GM23338 (cell line): ENCODE results near the gene COL15A1.

Source experiments
- CREB1 ChIP-seq: fragments of 250-450 bp; sonication (Bioruptor Pico); IDR thresholded peaks from 2 replicates; pipeline ENCODE4 v1.5.0; 2020; ENCODE audit warnings: low read depth, mild to moderate bottlenecking, moderate library complexity
- CTCF ChIP-seq, 2 experiments: fragments of 200-600 bp in 1 of 2; sonication (generic) in 1 of 2; conservative IDR thresholded peaks; 2 replicates each; pipeline versions ENCODE4 v1.5.1 to v1.6.1; 2016 to 2017; ENCODE audit warnings: antibody characterized with exemption in 2 of 2, low read depth in 2 of 2, mild to moderate bottlenecking in 2 of 2, moderate library complexity in 1 of 2
- ETS1 ChIP-seq: IDR thresholded peaks from 2 replicates; pipeline ENCODE4 v1.6.1; 2016; ENCODE audit warnings: antibody characterized with exemption
- EZH2 ChIP-seq: fragments of 200-600 bp; sonication (generic); IDR thresholded peaks from one replicate; pipeline ENCODE4 v1.8.0; 2017; ENCODE audit warnings: antibody characterized with exemption, mild to moderate bottlenecking, low read depth; ENCODE audit not compliant: unreplicated experiment
- EZH2phosphoT487 ChIP-seq: fragments of 200-600 bp; sonication (generic); IDR thresholded peaks from one replicate; pipeline ENCODE4 v1.8.1; 2018; ENCODE audit warnings: antibody characterized with exemption; ENCODE audit not compliant: unreplicated experiment
- JUNB ChIP-seq: IDR thresholded peaks from one replicate; pipeline ENCODE4 v1.6.1; 2016; ENCODE audit warnings: antibody characterized with exemption; ENCODE audit not compliant: unreplicated experiment
- POLR2AphosphoS5 ChIP-seq: IDR thresholded peaks from 2 replicates; pipeline ENCODE4 v1.6.1; 2016; ENCODE audit warnings: antibody characterized with exemption, low read depth
- REST ChIP-seq: IDR thresholded peaks from one replicate; pipeline ENCODE4 v1.6.1; 2018; ENCODE audit warnings: antibody characterized with exemption; ENCODE audit not compliant: unreplicated experiment

- TF ChIP-seq CTCF (conservative IDR thresholded peaks at IDR 0.05; ENCODE audit: low read depth in 2 of 2) = no peak
- TF ChIP-seq ETS1 = no peak
- no peak for TF ChIP-seq EZH2
- TF ChIP-seq POLR2AphosphoS5 = no peak
- no peak for TF ChIP-seq EZH2phosphoT487
- TF ChIP-seq REST = no peak
- TF ChIP-seq CREB1 (CRISPR knock-in tag) = no peak
- no peak for TF ChIP-seq JUNB
Observed at GRCh38 chr9:99001892-99002291, 58.2 kb downstream of the COL15A1 start.
